Measurements from ENCODE around the gene BBIP1. TPM values are rescaled to one million over a fixed set of nuclear protein-coding genes. Genes with fewer than 3 reads are reported as not detected.

Gene BBIP1
- total RNA-seq, 1 experiment from 2014 or later, result 32.9 TPM

GRCh38 chr10:110903280-110904278, 15.4 kb downstream of the BBIP1 start:
- peaks cover 8% of the 10 kb centered on the region for H3K4me1 ChIP-seq (ENCODE audit: insufficient read depth, low read length, poor library complexity, severe bottlenecking)
- no TSS peak for BruUV-seq (replicated peaks)
- intact Hi-C loops (cut with micrococcal nuclease; ENCODE audit: unreplicated experiment), result no loop called here
- CTCF ChIA-PET, result no interaction called here
- no peaks in the 10 kb centered on the region for H3K27me3 ChIP-seq (replicated peaks; ENCODE audit: insufficient read depth, low read depth, low read length, poor library complexity)
- H3K4me3 ChIP-seq (ENCODE audit: low read depth, low read length, poor library complexity, severe bottlenecking), result no peak overlapping the region
- H3K9me3 ChIP-seq (ENCODE audit: low read depth, low read length, poor library complexity, severe bottlenecking), result no peaks in the 10 kb centered on the region
- no peak for TF ChIP-seq EZH2 (IDR thresholded peaks at IDR 0.05; ENCODE audit: borderline replicate concordance, low read depth, low read length, poor library complexity, severe bottlenecking)
- TF ChIP-seq, protein P1, sequence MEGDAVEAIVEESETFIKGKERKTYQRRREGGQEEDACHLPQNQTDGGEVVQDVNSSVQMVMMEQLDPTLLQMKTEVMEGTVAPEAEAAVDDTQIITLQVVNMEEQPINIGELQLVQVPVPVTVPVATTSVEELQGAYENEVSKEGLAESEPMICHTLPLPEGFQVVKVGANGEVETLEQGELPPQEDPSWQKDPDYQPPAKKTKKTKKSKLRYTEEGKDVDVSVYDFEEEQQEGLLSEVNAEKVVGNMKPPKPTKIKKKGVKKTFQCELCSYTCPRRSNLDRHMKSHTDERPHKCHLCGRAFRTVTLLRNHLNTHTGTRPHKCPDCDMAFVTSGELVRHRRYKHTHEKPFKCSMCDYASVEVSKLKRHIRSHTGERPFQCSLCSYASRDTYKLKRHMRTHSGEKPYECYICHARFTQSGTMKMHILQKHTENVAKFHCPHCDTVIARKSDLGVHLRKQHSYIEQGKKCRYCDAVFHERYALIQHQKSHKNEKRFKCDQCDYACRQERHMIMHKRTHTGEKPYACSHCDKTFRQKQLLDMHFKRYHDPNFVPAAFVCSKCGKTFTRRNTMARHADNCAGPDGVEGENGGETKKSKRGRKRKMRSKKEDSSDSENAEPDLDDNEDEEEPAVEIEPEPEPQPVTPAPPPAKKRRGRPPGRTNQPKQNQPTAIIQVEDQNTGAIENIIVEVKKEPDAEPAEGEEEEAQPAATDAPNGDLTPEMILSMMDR (conservative IDR thresholded peaks at IDR 0.05; ENCODE audit: low read depth, low read length), result no peak
- no peak overlapping the region for H3K27ac ChIP-seq (ENCODE audit: low read depth, low read length, poor library complexity, severe bottlenecking)
- DNase-seq (ENCODE audit: low spot score), result no peak
- POLR2A ChIA-PET (ENCODE audit: low non-redundant PET), result no interaction called here
- no peaks in the 10 kb centered on the region for H3K36me3 ChIP-seq (ENCODE audit: insufficient read depth, low read length, poor library complexity, severe bottlenecking)

DNA sequence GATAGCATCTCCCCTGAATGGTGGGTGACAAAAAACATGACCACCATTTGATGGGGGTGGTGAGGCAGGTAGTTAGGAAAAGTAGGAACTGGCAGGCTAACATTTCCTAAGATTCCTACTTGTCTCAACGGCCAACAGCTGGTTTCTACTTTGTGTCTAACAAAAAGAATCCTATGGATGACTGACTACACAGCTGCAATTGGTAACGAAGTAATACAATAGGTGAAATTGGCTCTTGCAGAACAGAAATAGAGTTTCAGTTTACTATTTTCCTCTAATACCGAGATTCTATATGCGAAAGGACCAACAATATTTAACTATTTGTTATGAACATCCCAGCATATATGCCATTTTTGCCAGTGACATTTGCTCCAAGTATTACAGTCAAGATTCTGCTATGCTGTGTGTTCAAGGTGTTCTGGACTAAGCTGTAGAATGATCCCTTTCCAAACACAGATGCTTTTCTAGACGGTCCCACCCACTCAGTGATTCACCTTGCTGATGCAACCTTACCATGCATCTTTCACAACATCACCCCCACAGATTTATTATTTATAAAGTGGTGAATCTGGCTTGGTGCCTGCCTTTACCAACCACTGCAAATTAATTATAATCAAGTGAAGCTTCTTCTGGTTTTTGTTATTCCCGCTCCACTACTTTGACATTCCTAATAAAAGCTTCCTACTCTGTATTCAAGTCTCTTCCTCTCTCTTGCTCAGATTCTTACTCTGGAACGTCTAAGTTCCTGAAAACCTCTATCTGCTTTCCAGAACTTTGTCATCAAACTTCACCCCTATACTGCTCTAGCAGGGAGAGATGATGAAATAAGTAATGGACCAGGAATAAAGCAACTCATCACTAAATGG, 16.8 kb downstream of the BBIP1 start:
- ChIA-PET POLR2A (ENCODE audit: low non-redundant PET) (no interaction called here), CTCF (no interaction called here)
- Histone ChIP-seq H3K9me3 (ENCODE audit: low read depth, low read length, poor library complexity, severe bottlenecking) (no peaks in the 10 kb centered on the region), H3K4me1 (ENCODE audit: insufficient read depth, low read length, poor library complexity, severe bottlenecking) (peaks cover 8% of the 10 kb centered on the region), H3K4me3 (ENCODE audit: low read depth, low read length, poor library complexity, severe bottlenecking) (no peak overlapping the region), H3K27me3 (replicated peaks; ENCODE audit: insufficient read depth, low read depth, low read length, poor library complexity) (no peaks in the 10 kb centered on the region), H3K27ac (ENCODE audit: low read depth, low read length, poor library complexity, severe bottlenecking) (peak overlapping the region; percentile 27), H3K36me3 (ENCODE audit: insufficient read depth, low read length, poor library complexity, severe bottlenecking) (no peaks in the 10 kb centered on the region)
- intact Hi-C loops (cut with micrococcal nuclease; ENCODE audit: unreplicated experiment), result no loop called here
- DNase-seq (ENCODE audit: low spot score), result no peak
- TF ChIP-seq, protein P1 (conservative IDR thresholded peaks at IDR 0.05; ENCODE audit: low read depth, low read length), result no peak
- no peak for TF ChIP-seq EZH2 (IDR thresholded peaks at IDR 0.05; ENCODE audit: borderline replicate concordance, low read depth, low read length, poor library complexity, severe bottlenecking)
- BruUV-seq (replicated peaks), result no TSS peak

- DNase-seq (ENCODE audit: low spot score), result no peak
- no peak for TF ChIP-seq EZH2 (IDR thresholded peaks at IDR 0.05; ENCODE audit: borderline replicate concordance, low read depth, low read length, poor library complexity, severe bottlenecking)
- TF ChIP-seq, protein P1 (conservative IDR thresholded peaks at IDR 0.05; ENCODE audit: low read depth, low read length), result no peak
- Histone ChIP-seq H3K27me3 (replicated peaks; ENCODE audit: insufficient read depth, low read depth, low read length, poor library complexity) (no peaks in the 10 kb centered on the region), H3K36me3 (ENCODE audit: insufficient read depth, low read length, poor library complexity, severe bottlenecking) (no peaks in the 10 kb centered on the region), H3K4me3 (ENCODE audit: low read depth, low read length, poor library complexity, severe bottlenecking) (no peak overlapping the region), H3K9me3 (ENCODE audit: low read depth, low read length, poor library complexity, severe bottlenecking) (no peaks in the 10 kb centered on the region), H3K27ac (ENCODE audit: low read depth, low read length, poor library complexity, severe bottlenecking) (no peak overlapping the region), H3K4me1 (ENCODE audit: insufficient read depth, low read length, poor library complexity, severe bottlenecking) (peaks cover 8% of the 10 kb centered on the region)
- ChIA-PET POLR2A (ENCODE audit: low non-redundant PET) (no interaction called here), CTCF (no interaction called here)
- BruUV-seq (replicated peaks), result no TSS peak
- intact Hi-C loops (cut with micrococcal nuclease; ENCODE audit: unreplicated experiment), result no loop called here
Observed at GRCh38 chr10:110900983-110901382, 18.0 kb downstream of the BBIP1 start.

Data from A673 (cell line).